K562 (cell line): Measurements from ENCODE around the gene BRCA1. TPM values are rescaled to one million over a fixed set of nuclear protein-coding genes. Genes with fewer than 3 reads are reported as not detected.

ENCODE experiments used
- CEBPG ChIP-seq, 3 experiments: fragments of 200-800 bp in 1 of 3; sonication (Bioruptor generic) in 1 of 3; sonication (generic) in 1 of 3; formaldehyde crosslinking in 1 of 3; IDR thresholded peaks in 2 of 3; conservative IDR thresholded peaks in 1 of 3; 2 replicates each; pipeline versions ENCODE4 v1.6.1 to v1.8.0; 2016 to 2022; ENCODE audit warnings: missing compliant biosample characterization in 2 of 3, missing genetic modification characterization in 2 of 3, mild to moderate bottlenecking in 1 of 3, missing genetic modification reagents in 1 of 3
- ELF2 ChIP-seq: fragments of 250-450 bp; sonication (Bioruptor Pico); IDR thresholded peaks from 2 replicates; pipeline ENCODE4 v1.5.0; 2021; ENCODE audit warnings: mild to moderate bottlenecking
- KLF6 ChIP-seq: fragments of 250-450 bp; sonication (Bioruptor Pico); IDR thresholded peaks from 2 replicates; pipeline ENCODE4 v1.4.0; 2020; ENCODE audit warnings: mild to moderate bottlenecking, moderate library complexity, borderline replicate concordance
- MGA ChIP-seq: fragments of 450-650 bp; IDR thresholded peaks from 2 replicates; pipeline ENCODE4 v1.6.1; 2016; ENCODE audit warnings: mild to moderate bottlenecking, moderate library complexity
- NFIC ChIP-seq: fragments of 450-650 bp; IDR thresholded peaks from 2 replicates; pipeline ENCODE4 v1.6.1; 2017; ENCODE audit warnings: mild to moderate bottlenecking, inconsistent platforms
- SAP30 ChIP-seq: fragments of 200-600 bp; sonication (generic); IDR thresholded peaks from 2 replicates; pipeline ENCODE4 v1.6.1; 2012; ENCODE audit warnings: borderline replicate concordance, low read depth, mild to moderate bottlenecking, moderate library complexity, low read length, control low read depth, inconsistent platforms; ENCODE audit not compliant: insufficient read depth, poor library complexity, severe bottlenecking
- SMAD4 ChIP-seq: fragments of 250-450 bp; sonication (Bioruptor Pico); conservative IDR thresholded peaks from 2 replicates; pipeline ENCODE4 v1.8.0; 2021; ENCODE audit warnings: inconsistent platforms, mild to moderate bottlenecking, moderate library complexity
- SMARCE1 ChIP-seq: fragments of 450-650 bp; IDR thresholded peaks from 2 replicates; pipeline ENCODE4 v1.7.1; 2016; ENCODE audit warnings: mild to moderate bottlenecking
- TEAD4 ChIP-seq, 2 experiments: sonication (generic) in 1 of 2; formaldehyde crosslinking in 1 of 2; IDR thresholded peaks; 2 replicates each; pipeline versions ENCODE4 v1.6.1 to v1.8.0; 2012 to 2022; ENCODE audit warnings: borderline replicate concordance in 1 of 2, inconsistent platforms in 1 of 2, low read length in 1 of 2, mild to moderate bottlenecking in 1 of 2, missing genetic modification reagents in 1 of 2
- ZFP36 ChIP-seq: fragments of 150-350 bp; IDR thresholded peaks from 2 replicates; pipeline ENCODE4 v1.6.1; 2018; ENCODE audit warnings: low read length, low read depth; ENCODE audit not compliant: partially characterized antibody
- ZNF347 ChIP-seq: fragments of 450-650 bp; formaldehyde crosslinking; IDR thresholded peaks from 2 replicates; pipeline ENCODE4 v1.4.0; 2020; ENCODE audit warnings: low read depth, mild to moderate bottlenecking, moderate library complexity
- ZNF584 ChIP-seq: fragments of 200-800 bp; sonication (Bioruptor generic); IDR thresholded peaks from 2 replicates; pipeline ENCODE4 v1.6.1; 2016; ENCODE audit warnings: low read depth, mild to moderate bottlenecking, missing genetic modification characterization, missing compliant biosample characterization
- polyA plus RNA-seq, 8 experiments: library from polyadenylated mRNA; depleted of rRNA in 4 of 8; stranded (reverse) in 5 of 8; unstranded in 3 of 8; fragments of >200 nt; fragmentation: Nextera tagmentation in 2 of 8; fragmentation: Illumina TruSeq in 1 of 8; extraction: Ambion mirVana in 2 of 8; extraction: Trizol in 1 of 8; gene quantifications; 2 replicates each; pipeline versions ENCODE4 v1.2.1 to v1.2.3, GENCODE V29; 2011 to 2014; ENCODE audit warnings: inconsistent platforms in 1 of 8, missing spikeins in 1 of 8
- total RNA-seq, 7 experiments: library from RNA; depleted of rRNA in 6 of 7; stranded (reverse); fragments of >200 nt in 6 of 7; fragmentation: Illumina TruSeq in 2 of 7; extraction: Trizol in 2 of 7; gene quantifications; 2 replicates each; pipeline versions ENCODE4 v1.2.1 to v1.2.3, GENCODE V29; 2011 to 2021; ENCODE audit warnings: low replicate concordance in 1 of 7

Gene BRCA1
- total and polyA plus RNA-seq, 9 of the 15 experiments (the other 6 are each of a cell fraction or from before 2014, with no cell fraction given): 25.9 to 95.3 (median 62.3) TPM

DNA sequence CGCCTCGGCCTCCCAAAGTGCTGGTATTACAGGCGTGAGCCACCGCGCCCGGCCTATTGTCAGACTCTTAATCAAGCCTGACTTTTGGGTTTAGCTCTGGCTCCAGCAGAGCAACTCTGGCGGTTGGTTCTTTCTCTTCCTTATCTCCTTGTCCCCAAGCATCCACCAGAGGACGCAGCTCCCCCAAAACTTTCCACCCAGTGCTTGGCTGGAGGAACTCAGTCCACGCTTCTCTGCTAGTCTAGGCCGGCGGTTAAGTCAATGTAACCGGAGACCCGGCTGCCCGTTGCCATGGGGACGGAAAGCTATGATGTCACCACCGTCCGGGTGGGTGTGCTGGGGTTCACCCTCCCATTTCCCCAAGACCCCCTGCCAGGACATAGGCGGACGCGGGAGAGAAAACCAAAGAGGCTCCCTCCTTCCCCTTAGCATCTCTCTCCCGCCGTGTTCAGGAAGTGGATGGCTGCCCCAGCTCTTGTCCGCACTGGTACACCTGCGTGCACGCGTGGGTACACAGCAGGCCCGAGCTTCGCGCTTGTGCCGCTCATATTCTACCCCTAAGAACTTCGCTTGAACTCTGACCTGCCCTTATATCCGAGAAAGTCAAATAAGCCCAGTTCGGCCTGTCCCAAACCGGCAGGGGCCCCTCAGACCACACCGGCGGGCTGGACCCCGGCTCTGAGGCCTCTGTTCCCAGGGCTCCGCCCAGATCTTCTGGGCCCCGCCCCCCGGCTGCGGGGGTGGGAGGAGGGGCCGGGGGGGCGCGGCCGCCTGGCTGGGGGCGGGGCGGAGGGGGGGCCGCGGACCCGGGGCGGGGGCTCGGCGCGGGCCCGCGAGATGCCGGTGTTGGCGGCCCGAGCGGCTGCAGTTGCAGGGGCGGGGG is 100.5 kb downstream of the BRCA1 start, which contains the start of gene RND2 (continued):
- peak; percentile 42 for TF ChIP-seq MGA
- TF ChIP-seq SMARCE1: peak; percentile 68
- no peak for TF ChIP-seq ZNF584 (CRISPR knock-in tag)
- TF ChIP-seq SMAD4 (CRISPR knock-in tag): peak; percentile 58
- no peak for TF ChIP-seq KLF6 (CRISPR knock-in tag)
- TF ChIP-seq CEBPG (CRISPR knock-in tag; IDR thresholded peaks at IDR 0.05): no peak
- TF ChIP-seq CEBPG (tag; conservative IDR thresholded peaks at IDR 0.05 in 1 of 2, IDR thresholded peaks at IDR 0.05 in 1 of 2): no peak
- peak; percentile 27; the same call in 1 of the 2 replicates for TF ChIP-seq NFIC
- TF ChIP-seq ZNF347: no peak
- no peak for TF ChIP-seq ELF2 (CRISPR knock-in tag)
- TF ChIP-seq TEAD4 (IDR thresholded peaks at IDR 0.05; ENCODE audit: low read length): no peak; the same call in 1 of the 2 replicates
- no peak for TF ChIP-seq TEAD4 (CRISPR knock-in tag; IDR thresholded peaks at IDR 0.05; ENCODE audit: borderline replicate concordance)
- TF ChIP-seq SAP30: peak; percentile 86
- peak; percentile 53 for TF ChIP-seq ZFP36
